ENCODE data around the gene HLCS.

- TF ChIP-seq PKNOX1 (IDR thresholded peaks at IDR 0.05) = no peak
- TF ChIP-seq ZBTB11 (CRISPR knock-in tag; IDR thresholded peaks at IDR 0.05) = no peak
- TF ChIP-seq PML (IDR thresholded peaks at IDR 0.05; ENCODE audit: low read length) = no peak
- TF ChIP-seq MAX (IDR thresholded peaks at IDR 0.05; ENCODE audit: low read depth, low read length) = no peak
- no peak for TF ChIP-seq ZBTB33 (IDR thresholded peaks at IDR 0.05)
- no peak for TF ChIP-seq JUNB (IDR thresholded peaks at IDR 0.05)
- TF ChIP-seq, protein P1, sequence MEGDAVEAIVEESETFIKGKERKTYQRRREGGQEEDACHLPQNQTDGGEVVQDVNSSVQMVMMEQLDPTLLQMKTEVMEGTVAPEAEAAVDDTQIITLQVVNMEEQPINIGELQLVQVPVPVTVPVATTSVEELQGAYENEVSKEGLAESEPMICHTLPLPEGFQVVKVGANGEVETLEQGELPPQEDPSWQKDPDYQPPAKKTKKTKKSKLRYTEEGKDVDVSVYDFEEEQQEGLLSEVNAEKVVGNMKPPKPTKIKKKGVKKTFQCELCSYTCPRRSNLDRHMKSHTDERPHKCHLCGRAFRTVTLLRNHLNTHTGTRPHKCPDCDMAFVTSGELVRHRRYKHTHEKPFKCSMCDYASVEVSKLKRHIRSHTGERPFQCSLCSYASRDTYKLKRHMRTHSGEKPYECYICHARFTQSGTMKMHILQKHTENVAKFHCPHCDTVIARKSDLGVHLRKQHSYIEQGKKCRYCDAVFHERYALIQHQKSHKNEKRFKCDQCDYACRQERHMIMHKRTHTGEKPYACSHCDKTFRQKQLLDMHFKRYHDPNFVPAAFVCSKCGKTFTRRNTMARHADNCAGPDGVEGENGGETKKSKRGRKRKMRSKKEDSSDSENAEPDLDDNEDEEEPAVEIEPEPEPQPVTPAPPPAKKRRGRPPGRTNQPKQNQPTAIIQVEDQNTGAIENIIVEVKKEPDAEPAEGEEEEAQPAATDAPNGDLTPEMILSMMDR (IDR thresholded peaks at IDR 0.05 in 2 of 3, conservative IDR thresholded peaks at IDR 0.05 in 1 of 3; ENCODE audit: control insufficient read depth in 2 of 3, extremely low read depth in 1 of 3, insufficient read depth in 1 of 3, low read depth in 3 of 3, low read length in 3 of 3) = no peak
- no peak for TF ChIP-seq ZBTB40 (IDR thresholded peaks at IDR 0.05; ENCODE audit: borderline replicate concordance)
- TF ChIP-seq CHD2 (IDR thresholded peaks at IDR 0.05; ENCODE audit: borderline replicate concordance, low read depth, low read length) = no peak
- TF ChIP-seq SPI1 (IDR thresholded peaks at IDR 0.05; ENCODE audit: borderline replicate concordance, insufficient read depth, low read depth, low read length) = no peak
Measured at GRCh38 chr21:36750576-36750959, 215.9 kb downstream of the HLCS start.

Data from GM12878 (cell line).